ENCODE results near the gene NRF1. TPM values are rescaled to one million over a fixed set of nuclear protein-coding genes. Genes with fewer than 3 reads are reported as not detected.

Gene NRF1
- total and polyA plus RNA-seq, 8 donors = 5.5 to 11.2 (median 7.0) TPM

GRCh38 chr7:129765352-129765751, 153.8 kb downstream of the NRF1 start:
- DNase-seq = no peak
- Histone ChIP-seq H3K36me3 (no peaks in the 10 kb centered on the region), H3K9me3 (no peaks in the 10 kb centered on the region), H3K4me1 (no peaks in the 10 kb centered on the region), H3K27me3 (no peaks in the 10 kb centered on the region), H3K4me3 (no peak overlapping the region), H3K27ac (no peak overlapping the region)
- FAIRE-seq = no peak
- no peak for ATAC-seq
- WGBS, 2 donors = 91 to 95% methylated on average over 3 of the region's 3 CpGs
- intact Hi-C loops (cut with DNase I) = no loop called here
- no peak for TF ChIP-seq CTCF (IDR thresholded peaks at IDR 0.05)

DNA sequence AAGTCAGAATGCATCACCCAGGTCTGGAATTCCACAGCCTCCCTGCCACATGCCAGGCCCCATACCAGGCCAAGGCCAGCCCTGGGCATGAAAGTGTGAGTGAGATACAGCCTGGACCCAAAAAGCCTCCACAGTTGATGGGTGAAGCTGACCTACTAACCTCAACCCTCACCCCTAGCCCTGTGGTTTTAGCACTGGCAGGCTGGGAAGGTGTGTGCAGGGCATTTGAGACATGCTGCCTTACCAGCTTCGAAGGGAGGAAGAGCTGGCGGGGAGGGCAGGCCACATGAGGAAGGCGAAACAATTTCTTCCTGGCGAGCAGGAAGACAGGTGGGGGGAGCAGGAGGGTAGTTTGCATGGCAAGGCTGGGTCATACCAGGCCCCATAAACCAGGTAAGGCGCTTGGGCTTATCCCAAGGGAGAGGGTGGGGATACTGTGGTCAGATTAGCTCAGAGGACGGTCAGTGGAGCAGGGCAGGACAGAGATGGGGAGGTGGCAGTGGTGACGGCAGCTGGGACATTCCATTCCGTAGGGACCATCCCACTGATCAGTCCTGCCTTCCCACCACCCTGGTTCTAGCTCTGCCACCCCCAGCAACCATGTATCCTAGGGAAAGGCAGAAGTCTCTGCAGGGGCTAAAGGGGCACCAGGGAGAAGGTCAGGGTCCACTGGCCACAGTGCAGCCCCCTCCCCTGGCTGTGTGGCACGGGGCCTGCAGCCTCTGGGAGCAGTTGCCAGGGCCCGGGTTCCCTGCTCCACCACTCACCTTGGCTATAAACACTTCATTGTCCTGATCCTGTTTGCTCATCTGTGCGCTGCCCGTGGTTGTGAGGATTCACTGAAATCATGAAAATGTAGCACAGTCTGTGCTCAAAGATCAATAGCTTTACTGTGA, 155.8 kb downstream of the NRF1 start:
- ATAC-seq = no peak
- H3K27ac ChIP-seq = no peak overlapping the region
- WGBS, 2 donors = 90 to 95% methylated on average over 12 of the region's 12 CpGs
- no peak overlapping the region for H3K4me3 ChIP-seq
- no peaks in the 10 kb centered on the region for H3K9me3 ChIP-seq
- no peak for FAIRE-seq
- intact Hi-C loops (cut with DNase I) = no loop called here
- no peak for TF ChIP-seq CTCF (IDR thresholded peaks at IDR 0.05)
- no peaks in the 10 kb centered on the region for H3K4me1 ChIP-seq
- H3K36me3 ChIP-seq = no peaks in the 10 kb centered on the region
- no peaks in the 10 kb centered on the region for H3K27me3 ChIP-seq
- no peak for DNase-seq

DNA sequence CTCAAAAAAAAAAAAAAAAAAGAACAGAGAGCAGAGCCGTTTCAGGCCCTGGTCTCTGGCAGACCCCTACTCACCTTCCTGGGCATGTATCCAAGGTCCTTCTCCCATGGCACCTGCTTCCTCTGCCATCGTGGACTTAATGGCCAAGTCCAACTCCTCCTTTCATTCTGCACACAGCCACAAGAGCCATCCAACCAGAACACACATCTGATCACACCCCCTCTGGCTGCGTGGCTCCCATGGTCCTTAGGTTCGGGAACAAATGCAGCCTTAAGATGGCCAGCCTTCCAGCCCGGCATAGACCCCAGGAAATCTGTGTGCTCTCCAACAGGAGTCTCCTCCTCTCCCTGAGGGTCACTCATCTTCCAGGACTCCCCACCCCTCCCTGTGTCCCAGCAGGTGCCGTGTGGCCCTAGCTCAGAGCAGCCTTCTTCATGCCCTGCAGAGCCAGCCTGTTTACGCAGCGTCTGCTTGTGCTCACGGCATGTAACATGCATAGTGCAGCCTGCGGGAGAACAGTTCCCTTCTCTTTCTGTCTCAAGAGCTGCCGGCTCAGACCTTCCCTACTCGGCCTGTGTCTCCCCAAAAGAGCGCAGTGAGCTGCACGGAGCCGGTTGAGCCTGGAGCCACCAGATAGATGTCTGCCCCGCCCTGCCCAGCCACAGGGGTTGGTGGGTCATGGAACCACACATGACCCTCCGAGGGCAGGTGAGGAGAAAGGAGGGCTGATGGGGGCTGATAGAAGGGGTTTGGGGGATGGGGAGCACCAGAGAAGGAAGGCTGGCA, 157.3 kb downstream of the NRF1 start:
- WGBS, 2 donors = 89 to 93% methylated on average over 17 of the region's 17 CpGs
- Histone ChIP-seq H3K4me3 (no peak overlapping the region), H3K9me3 (no peaks in the 10 kb centered on the region), H3K36me3 (no peaks in the 10 kb centered on the region), H3K27ac (no peak overlapping the region), H3K4me1 (no peaks in the 10 kb centered on the region), H3K27me3 (no peaks in the 10 kb centered on the region)
- TF ChIP-seq CTCF (IDR thresholded peaks at IDR 0.05) = no peak
- ATAC-seq = no peak
- DNase-seq = no peak
- no peak for FAIRE-seq
- intact Hi-C loops (cut with DNase I) = no loop called here

DNA sequence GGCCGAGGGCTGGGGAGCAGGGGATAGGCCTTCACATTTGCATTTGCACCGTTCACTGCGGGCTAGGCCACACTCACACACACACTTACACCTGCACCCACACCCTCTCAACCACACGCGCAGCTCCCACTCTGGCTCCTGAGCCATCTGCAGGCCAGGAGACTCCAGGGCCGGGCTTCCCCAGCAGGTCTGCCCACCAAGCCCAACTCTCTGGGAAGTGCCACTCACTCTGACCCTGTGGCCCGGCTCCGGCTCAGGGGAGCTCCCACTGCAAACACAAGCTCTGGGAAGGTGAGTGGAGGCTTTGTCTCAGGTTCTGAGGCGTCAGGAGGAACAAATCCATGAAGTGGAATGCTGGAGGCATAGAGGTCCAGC, 157.9 kb downstream of the NRF1 start:
- WGBS, 2 donors = 95% methylated on average over 8 to 9 of the region's 9 CpGs
- Histone ChIP-seq H3K27me3 (no peaks in the 10 kb centered on the region), H3K4me3 (no peak overlapping the region), H3K27ac (no peak overlapping the region), H3K4me1 (no peaks in the 10 kb centered on the region), H3K9me3 (no peaks in the 10 kb centered on the region), H3K36me3 (no peaks in the 10 kb centered on the region)
- no peak for TF ChIP-seq CTCF (IDR thresholded peaks at IDR 0.05)
- intact Hi-C loops (cut with DNase I) = no loop called here
- FAIRE-seq (no peak), ATAC-seq (no peak), DNase-seq (no peak)
